Thymus (tissue), 11 donors: Measurements from ENCODE around the gene CLSTN2. TPM values are rescaled to one million over a fixed set of nuclear protein-coding genes. Genes with fewer than 3 reads are reported as not detected.

Experiments used
- DNase-seq, 9 donors: peaks; one replicate each; pipeline ENCODE4 v3.0.0-alpha.2; 2013; ENCODE audit warnings: low spot score in 9 of 9, low read depth in 6 of 9, missing footprints in 1 of 9
- H3K27ac ChIP-seq, 2 donors: one replicate each; pipeline ENCODE4 v1.5.1; 2013; ENCODE audit warnings: control low read depth in 1 of 2, low read depth in 1 of 2, low read length in 1 of 2, mild to moderate bottlenecking in 1 of 2, moderate library complexity in 1 of 2
- H3K27me3 ChIP-seq, 2 donors: one replicate each; pipeline ENCODE4 v1.5.1; 2013; ENCODE audit warnings: low read length in 1 of 2; ENCODE audit not compliant: control insufficient read depth in 2 of 2, insufficient read depth in 1 of 2
- H3K36me3 ChIP-seq, 2 donors: one replicate each; pipeline ENCODE4 v1.5.1; 2013; ENCODE audit warnings: low read length in 1 of 2, mild to moderate bottlenecking in 1 of 2, moderate library complexity in 1 of 2; ENCODE audit not compliant: control insufficient read depth in 2 of 2, insufficient read depth in 2 of 2
- H3K4me1 ChIP-seq, 2 donors: one replicate each; pipeline ENCODE4 v1.5.1; 2013; ENCODE audit warnings: low read length in 2 of 2; ENCODE audit not compliant: control insufficient read depth in 2 of 2, insufficient read depth in 2 of 2
- H3K4me3 ChIP-seq, 2 donors: one replicate each; pipeline ENCODE4 v1.5.1; 2013; ENCODE audit warnings: low read length in 2 of 2, control low read depth in 1 of 2, mild to moderate bottlenecking in 1 of 2
- H3K9me3 ChIP-seq, 2 donors: one replicate each; pipeline ENCODE4 v1.5.1; 2013; ENCODE audit warnings: low read length in 1 of 2, mild to moderate bottlenecking in 1 of 2; ENCODE audit not compliant: control insufficient read depth in 2 of 2, insufficient read depth in 1 of 2
- WGBS: extraction: QIAGEN DNeasy Blood & Tissue Kit; methylation state at CpG from one replicate; pipeline ENCODE4 v1.1.7; 2013; 5-methylcytosine and 5-hydroxymethylcytosine counted together
- polyA plus RNA-seq: library from polyadenylated mRNA; stranded (reverse); fragments of 200-250 nt; gene quantifications from one replicate; pipeline ENCODE4 v1.2.3, GENCODE V29; 2013
- total RNA-seq: library from RNA; stranded (reverse); fragments of 120-200 nt; gene quantifications from one replicate; pipeline ENCODE4 v1.2.4, GENCODE V29; 2013
- donor health status: healthy.

The CLSTN2 gene
- total and polyA plus RNA-seq, 2 donors: 0.25 to 0.61 TPM

- no peak overlapping the region for H3K27ac ChIP-seq
- H3K9me3 ChIP-seq: no peaks in the 10 kb centered on the region
- no peaks in the 10 kb centered on the region for H3K4me1 ChIP-seq
- H3K4me3 ChIP-seq: no peak overlapping the region
- WGBS: 87% methylated on average over 3 of the region's 3 CpGs
- H3K36me3 ChIP-seq: no peaks in the 10 kb centered on the region
- no peak for DNase-seq
- no peaks in the 10 kb centered on the region for H3K27me3 ChIP-seq
Measured at GRCh38 chr3:140284372-140284771, 349.4 kb downstream of the CLSTN2 start.

- Histone ChIP-seq H3K4me1 (no peaks in the 10 kb centered on the region), H3K36me3 (no peaks in the 10 kb centered on the region), H3K27ac (no peak overlapping the region), H3K9me3 (no peaks in the 10 kb centered on the region), H3K27me3 (no peaks in the 10 kb centered on the region), H3K4me3 (no peak overlapping the region)
- 63% methylated on average over 3 of the region's 3 CpGs for WGBS
- no peak for DNase-seq
Measured at GRCh38 chr3:140285380-140285779, 350.4 kb downstream of the CLSTN2 start.

GRCh38 chr3:140288595-140288994 is 353.6 kb downstream of the CLSTN2 start:
- Histone ChIP-seq H3K27me3 (no peaks in the 10 kb centered on the region), H3K4me1 (no peaks in the 10 kb centered on the region), H3K9me3 (no peaks in the 10 kb centered on the region), H3K4me3 (no peak overlapping the region), H3K36me3 (no peaks in the 10 kb centered on the region), H3K27ac (no peak overlapping the region)
- DNase-seq: no peak
- WGBS: 70% methylated on average over 1 of the region's 1 CpG

GRCh38 chr3:140290105-140290504 is 355.1 kb downstream of the CLSTN2 start:
- 81% methylated on average over 2 of the region's 2 CpGs for WGBS
- Histone ChIP-seq H3K9me3 (no peaks in the 10 kb centered on the region), H3K27ac (no peak overlapping the region), H3K4me1 (no peaks in the 10 kb centered on the region), H3K27me3 (no peaks in the 10 kb centered on the region), H3K4me3 (no peak overlapping the region), H3K36me3 (no peaks in the 10 kb centered on the region)
- DNase-seq: no peak

- Histone ChIP-seq H3K27ac (no peak overlapping the region), H3K27me3 (no peaks in the 10 kb centered on the region), H3K4me3 (no peak overlapping the region), H3K36me3 (no peaks in the 10 kb centered on the region), H3K4me1 (no peaks in the 10 kb centered on the region), H3K9me3 (no peaks in the 10 kb centered on the region)
- WGBS: 96% methylated on average over 2 of the region's 2 CpGs
- DNase-seq: no peak
Measured at GRCh38 chr3:140292170-140292569, 357.2 kb downstream of the CLSTN2 start.

GRCh38 chr3:140292684-140293083 is 357.7 kb downstream of the CLSTN2 start:
- DNase-seq: no peak
- Histone ChIP-seq H3K36me3 (no peaks in the 10 kb centered on the region), H3K27me3 (no peaks in the 10 kb centered on the region), H3K27ac (no peak overlapping the region), H3K4me3 (no peak overlapping the region), H3K9me3 (no peaks in the 10 kb centered on the region), H3K4me1 (no peaks in the 10 kb centered on the region)
- WGBS: 94% methylated on average over 4 of the region's 4 CpGs

GRCh38 chr3:140294058-140294457 is 359.1 kb downstream of the CLSTN2 start:
- no peaks in the 10 kb centered on the region for H3K4me1 ChIP-seq
- no peak for DNase-seq
- no peak overlapping the region for H3K27ac ChIP-seq
- no peaks in the 10 kb centered on the region for H3K36me3 ChIP-seq
- H3K27me3 ChIP-seq: no peaks in the 10 kb centered on the region
- no peaks in the 10 kb centered on the region for H3K9me3 ChIP-seq
- WGBS: 91% methylated on average over 2 of the region's 2 CpGs
- H3K4me3 ChIP-seq: no peak overlapping the region

GRCh38 chr3:140296796-140297352 is 361.9 kb downstream of the CLSTN2 start:
- no peaks in the 10 kb centered on the region for H3K9me3 ChIP-seq
- H3K27ac ChIP-seq: no peak overlapping the region
- no peaks in the 10 kb centered on the region for H3K36me3 ChIP-seq
- H3K4me3 ChIP-seq: no peak overlapping the region
- no peak for DNase-seq
- no peaks in the 10 kb centered on the region for H3K27me3 ChIP-seq
- H3K4me1 ChIP-seq: no peaks in the 10 kb centered on the region
- WGBS: 75% methylated on average over 3 of the region's 3 CpGs

- Histone ChIP-seq H3K27ac (no peak overlapping the region), H3K9me3 (no peaks in the 10 kb centered on the region), H3K4me1 (no peaks in the 10 kb centered on the region), H3K4me3 (no peak overlapping the region), H3K27me3 (no peaks in the 10 kb centered on the region), H3K36me3 (no peaks in the 10 kb centered on the region)
- WGBS: 97% methylated on average over 1 of the region's 1 CpG
- no peak for DNase-seq
Measured at GRCh38 chr3:140298043-140298442, 363.1 kb downstream of the CLSTN2 start.
